A549 (cell line): ENCODE data around the gene RPL37. TPM values are rescaled to one million over a fixed set of nuclear protein-coding genes. Genes with fewer than 3 reads are reported as not detected.
A peak's percentile ranks its signal among the peaks of the same experiment; 100 is the strongest.

Source experiments
- ATAC-seq, 2 experiments: fragments of 200-7000 bp in 1 of 2; fragments of >200 bp in 1 of 2; cut with Nextera tagmentation in 1 of 2; cut with Tn5 transposase in 1 of 2; 3 replicates each; pipeline versions ENCODE4 v1.8.0 to v1.9.1; 2018 to 2020; ENCODE audit warnings: mild to moderate bottlenecking in 1 of 2, moderate library complexity in 1 of 2
- CTCF ChIA-PET: fragments of 300-600 bp; sonication (Branson Sonifier 250); formaldehyde crosslinking; extraction: SDS; loops from one replicate; lab custom pipeline; 2021; ENCODE audit warnings: antibody characterized with exemption, inconsistent platforms; lab: Yijun Ruan, JAX
- POLR2A ChIA-PET: fragments of 350-600 bp; formaldehyde crosslinking; extraction: SDS; loops from one replicate; lab custom pipeline; 2021; ENCODE audit warnings: antibody characterized with exemption, inconsistent platforms; lab: Yijun Ruan, JAX
- DNase-seq, 2 experiments: peaks; one replicate each; pipeline versions ENCODE4 v3.0.0 to v3.0.0-alpha.2; 2011 to 2016; ENCODE audit warnings: low read depth in 1 of 2, low spot score in 1 of 2
- FAIRE-seq: peaks from 2 replicates; lab custom pipeline; 2011; peaks lifted over from hg19 to GRCh38; lab: Jason Lieb, UNC
- H3K27ac ChIP-seq, 2 experiments: fragments of >200 bp; sonication (Bioruptor Twin); formaldehyde crosslinking; 3 replicates each; pipeline ENCODE4 v1.5.1; 2016 to 2017
- H3K4me1 ChIP-seq: fragments of >200 bp; sonication (Bioruptor Twin); formaldehyde crosslinking; 3 replicates; pipeline ENCODE4 v1.6.1; 2016
- H3K4me2 ChIP-seq: fragments of >200 bp; sonication (Bioruptor Twin); formaldehyde crosslinking; 3 replicates; pipeline ENCODE4 v1.6.1; 2016
- H3K4me3 ChIP-seq: fragments of >200 bp; sonication (Bioruptor Twin); formaldehyde crosslinking; 3 replicates; pipeline ENCODE4 v1.5.1; 2016
- H3K9me3 ChIP-seq: fragments of >200 bp; sonication (Bioruptor Twin); formaldehyde crosslinking; 3 replicates; pipeline ENCODE4 v1.6.1; 2016
- CBX2 ChIP-seq: fragments of 200-600 bp; sonication (generic); IDR thresholded peaks from 2 replicates; pipeline ENCODE4 v1.6.1; 2016; ENCODE audit warnings: low read depth, mild to moderate bottlenecking, borderline replicate concordance
- CBX8 ChIP-seq: fragments of 200-600 bp; sonication (generic); IDR thresholded peaks from 2 replicates; pipeline ENCODE4 v1.6.1; 2016
- CEBPB ChIP-seq, 2 experiments: fragments of >200 bp in 1 of 2; sonication (Bioruptor Twin) in 1 of 2; formaldehyde crosslinking in 1 of 2; IDR thresholded peaks; 2 replicates each; pipeline ENCODE4 v1.6.1; 2012 to 2016
- CHD2 ChIP-seq: fragments of 150-350 bp; IDR thresholded peaks from 2 replicates; pipeline ENCODE4 v1.6.1; 2014; ENCODE audit warnings: low read length; ENCODE audit not compliant: partially characterized antibody
- CHD4 ChIP-seq: fragments of 200-600 bp; sonication (generic); IDR thresholded peaks from 2 replicates; pipeline ENCODE4 v1.6.1; 2016; ENCODE audit warnings: antibody characterized with exemption, mild to moderate bottlenecking, borderline replicate concordance
- E2F6 ChIP-seq: IDR thresholded peaks from 2 replicates; pipeline ENCODE4 v1.6.1; 2012; ENCODE audit warnings: low read depth, borderline replicate concordance
- EHF ChIP-seq: fragments of 250-450 bp; sonication (Bioruptor Pico); IDR thresholded peaks from 2 replicates; pipeline ENCODE4 v1.5.0; 2020; ENCODE audit warnings: mild to moderate bottlenecking
- EP300 ChIP-seq, 2 experiments: fragments of >200 bp; sonication (Bioruptor Twin); formaldehyde crosslinking; IDR thresholded peaks; 2 replicates in 1 of 2; 3 replicates in 1 of 2; pipeline ENCODE4 v1.6.1; 2016 to 2017
- FOSB ChIP-seq: fragments of 250-450 bp; sonication (Bioruptor Pico); IDR thresholded peaks from 2 replicates; pipeline ENCODE4 v1.5.0; 2020; ENCODE audit warnings: mild to moderate bottlenecking, moderate library complexity
- FOSL2 ChIP-seq, 2 experiments: fragments of 450-650 bp in 1 of 2; fragments of >200 bp in 1 of 2; sonication (Bioruptor Twin) in 1 of 2; formaldehyde crosslinking; IDR thresholded peaks; 2 replicates each; pipeline versions ENCODE4 v1.5.0 to v1.6.1; 2016 to 2020; ENCODE audit warnings: mild to moderate bottlenecking in 1 of 2, moderate library complexity in 1 of 2
- FOXS1 ChIP-seq: fragments of 250-450 bp; sonication (Bioruptor Pico); IDR thresholded peaks from 2 replicates; pipeline ENCODE4 v1.5.0; 2020; ENCODE audit warnings: mild to moderate bottlenecking, moderate library complexity
- GATA3 ChIP-seq: IDR thresholded peaks from 2 replicates; pipeline ENCODE4 v1.6.1; 2012; ENCODE audit warnings: borderline replicate concordance
- HEYL ChIP-seq: fragments of 250-450 bp; sonication (Bioruptor Pico); IDR thresholded peaks from 2 replicates; pipeline ENCODE4 v1.8.0; 2021; ENCODE audit warnings: mild to moderate bottlenecking, moderate library complexity
- JUNB ChIP-seq: fragments of >200 bp; sonication (Bioruptor Twin); formaldehyde crosslinking; IDR thresholded peaks from 2 replicates; pipeline ENCODE4 v1.6.1; 2016
- KDM5A ChIP-seq: fragments of 200-600 bp; sonication (generic); IDR thresholded peaks from 2 replicates; pipeline ENCODE4 v1.6.1; 2016; ENCODE audit warnings: antibody characterized with exemption, mild to moderate bottlenecking
- MAFK ChIP-seq: fragments of 450-650 bp; IDR thresholded peaks from 2 replicates; pipeline ENCODE4 v1.6.1; 2014; ENCODE audit not compliant: partially characterized antibody
- NFE2L2 ChIP-seq: fragments of 150-350 bp; conservative IDR thresholded peaks from 2 replicates; pipeline ENCODE4 v1.6.1; 2014; ENCODE audit warnings: low read length
- NPAS2 ChIP-seq: fragments of 250-450 bp; sonication (Bioruptor Pico); IDR thresholded peaks from 2 replicates; pipeline ENCODE4 v1.8.0; 2022; ENCODE audit warnings: mild to moderate bottlenecking, moderate library complexity, borderline replicate concordance
- RARB ChIP-seq: fragments of 250-450 bp; sonication (Bioruptor Pico); IDR thresholded peaks from 2 replicates; pipeline ENCODE4 v1.8.0; 2021; ENCODE audit warnings: mild to moderate bottlenecking, moderate library complexity
- RCOR1 ChIP-seq: fragments of 150-350 bp; IDR thresholded peaks from 2 replicates; pipeline ENCODE4 v1.6.1; 2014; ENCODE audit warnings: antibody characterized with exemption, low read length, low read depth
- RFX5 ChIP-seq: fragments of 450-650 bp; IDR thresholded peaks from 2 replicates; pipeline ENCODE4 v1.7.1; 2014; ENCODE audit warnings: antibody characterized with exemption, mild to moderate bottlenecking, moderate library complexity
- SMC3 ChIP-seq: fragments of >200 bp; sonication (Bioruptor Twin); formaldehyde crosslinking; IDR thresholded peaks from 3 replicates; pipeline ENCODE4 v1.6.1; 2018; ENCODE audit warnings: inconsistent platforms
- TFCP2L1 ChIP-seq: fragments of 250-450 bp; sonication (Bioruptor Pico); IDR thresholded peaks from 2 replicates; pipeline ENCODE4 v1.5.0; 2021; ENCODE audit warnings: mild to moderate bottlenecking
- ZSCAN20 ChIP-seq: fragments of 250-450 bp; sonication (Bioruptor Pico); IDR thresholded peaks from 2 replicates; pipeline ENCODE4 v1.8.0; 2022; ENCODE audit warnings: mild to moderate bottlenecking, moderate library complexity
- WGBS: methylation state at CpG from one replicate; pipeline ENCODE4 v1.1.6; 2017; ENCODE audit errors: missing lambda C conversion rate; 5-methylcytosine and 5-hydroxymethylcytosine counted together
- polyA plus RNA-seq, 4 experiments: library from polyadenylated mRNA; depleted of rRNA in 3 of 4; stranded (reverse); fragments of >200 nt; fragmentation: RNase III in 1 of 4; extraction: RNeasy Plus Mini Kit Qiagen cat#74134 plus additional on column Dnase treatment in 1 of 4; gene quantifications; 2 replicates in 3 of 4; 3 replicates in 1 of 4; pipeline ENCODE4 v1.2.3, GENCODE V29; 2011 to 2017
- TF ChIP-seq, protein P1 (sequence below): IDR thresholded peaks from 2 replicates; pipeline ENCODE4 v1.6.1; 2012
- TF ChIP-seq, protein P2 (sequence below): fragments of >200 bp; sonication (Bioruptor Twin); formaldehyde crosslinking; IDR thresholded peaks from 3 replicates; pipeline ENCODE4 v1.6.1; 2016
- TF ChIP-seq, protein P3 (sequence below): fragments of 150-350 bp; IDR thresholded peaks from 2 replicates; pipeline ENCODE4 v1.6.1; 2014; ENCODE audit warnings: low read depth, mild to moderate bottlenecking, low read length
- TF ChIP-seq, protein P4 (sequence below): IDR thresholded peaks from 2 replicates; pipeline ENCODE4 v1.6.1; 2012
- TF ChIP-seq, protein P5 (sequence below): fragments of 250-450 bp; sonication (Bioruptor Pico); IDR thresholded peaks from 2 replicates; pipeline ENCODE4 v1.5.0; 2020; ENCODE audit warnings: low read depth, mild to moderate bottlenecking, moderate library complexity

RPL37 gene
- polyA plus RNA-seq, 2 of the 4 experiments (the other 2 are of a cell fraction), result 2,762 to 4,402 TPM

- DNase-seq, result no peak
- 78% methylated on average over 5 of the region's 5 CpGs for WGBS
- peaks cover 66% of the 10 kb centered on the region for H3K4me1 ChIP-seq
- no peak overlapping the region for H3K27ac ChIP-seq
- ChIA-PET CTCF (interaction anchor here (1.0 to 1.7 kb wide), 2 partner anchors 9 to 18 kb away, joined by 3 read pairs; partner anchors contain the start of gene PRKAA1), POLR2A (no interaction called here)
- TF ChIP-seq MAFK (peak; percentile 69), CHD4 (no peak), JUNB (no peak), NPAS2 (no peak), RFX5 (no peak), CBX2 (no peak), GATA3 (no peak), FOSB (CRISPR knock-in tag) (no peak), EP300 (IDR thresholded peaks at IDR 0.05) (no peak)
- no peak overlapping the region for H3K4me3 ChIP-seq
- ATAC-seq, result no peak
- no peak for FAIRE-seq
- no peak overlapping the region for H3K4me2 ChIP-seq
- H3K9me3 ChIP-seq, result no peaks in the 10 kb centered on the region
Observed at GRCh38 chr5:40780199-40780598, 54.8 kb downstream of the RPL37 start.

DNA sequence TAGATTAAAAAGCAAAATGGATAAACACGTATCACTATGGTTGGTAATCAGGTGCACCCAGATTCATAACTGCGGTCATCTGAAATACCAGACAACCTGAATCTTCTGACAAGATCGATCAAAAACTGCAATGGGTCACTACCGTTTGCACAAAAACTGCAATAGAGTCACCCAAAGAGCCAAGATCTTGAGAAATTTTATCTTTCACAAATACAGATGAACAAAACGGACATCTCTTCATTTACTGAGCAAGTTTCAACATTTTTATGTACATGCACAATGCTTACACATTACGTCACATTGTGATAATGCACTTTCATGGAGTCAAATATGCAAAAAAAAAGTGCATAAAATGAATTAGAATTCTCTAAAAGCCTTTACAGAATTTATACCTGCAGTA, 55.5 kb downstream of the RPL37 start:
- 89% methylated on average over 6 of the region's 6 CpGs for WGBS
- POLR2A ChIA-PET, result no interaction called here
- no peak for ATAC-seq
- TF ChIP-seq, protein P1, sequence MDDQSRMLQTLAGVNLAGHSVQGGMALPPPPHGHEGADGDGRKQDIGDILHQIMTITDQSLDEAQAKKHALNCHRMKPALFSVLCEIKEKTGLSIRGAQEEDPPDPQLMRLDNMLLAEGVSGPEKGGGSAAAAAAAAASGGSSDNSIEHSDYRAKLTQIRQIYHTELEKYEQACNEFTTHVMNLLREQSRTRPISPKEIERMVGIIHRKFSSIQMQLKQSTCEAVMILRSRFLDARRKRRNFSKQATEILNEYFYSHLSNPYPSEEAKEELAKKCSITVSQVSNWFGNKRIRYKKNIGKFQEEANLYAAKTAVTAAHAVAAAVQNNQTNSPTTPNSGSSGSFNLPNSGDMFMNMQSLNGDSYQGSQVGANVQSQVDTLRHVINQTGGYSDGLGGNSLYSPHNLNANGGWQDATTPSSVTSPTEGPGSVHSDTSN, result no peak
- TF ChIP-seq NFE2L2, result no peak
- no peak for TF ChIP-seq EHF (CRISPR knock-in tag)
- TF ChIP-seq FOXS1 (CRISPR knock-in tag), result no peak
- no peak for TF ChIP-seq E2F6
- TF ChIP-seq ZSCAN20 (CRISPR knock-in tag), result no peak
- no peak for TF ChIP-seq JUNB
- TF ChIP-seq CEBPB (IDR thresholded peaks at IDR 0.05), result no peak
- no peak for TF ChIP-seq SMC3
- TF ChIP-seq CBX8, result no peak
- TF ChIP-seq, all 56 proteins: peak for 0
- peaks cover 65% of the 10 kb centered on the region for H3K4me1 ChIP-seq
- no peak overlapping the region for H3K27ac ChIP-seq
- no peak overlapping the region for H3K4me3 ChIP-seq
- CTCF ChIA-PET, result interaction anchor here (1.0 kb wide), 1 partner anchor 19 kb away, joined by 3 read pairs; the partner anchor contains the start of gene PRKAA1
- H3K4me2 ChIP-seq, result no peak overlapping the region
- no peak for DNase-seq
- H3K9me3 ChIP-seq, result no peaks in the 10 kb centered on the region
- FAIRE-seq, result no peak

DNA sequence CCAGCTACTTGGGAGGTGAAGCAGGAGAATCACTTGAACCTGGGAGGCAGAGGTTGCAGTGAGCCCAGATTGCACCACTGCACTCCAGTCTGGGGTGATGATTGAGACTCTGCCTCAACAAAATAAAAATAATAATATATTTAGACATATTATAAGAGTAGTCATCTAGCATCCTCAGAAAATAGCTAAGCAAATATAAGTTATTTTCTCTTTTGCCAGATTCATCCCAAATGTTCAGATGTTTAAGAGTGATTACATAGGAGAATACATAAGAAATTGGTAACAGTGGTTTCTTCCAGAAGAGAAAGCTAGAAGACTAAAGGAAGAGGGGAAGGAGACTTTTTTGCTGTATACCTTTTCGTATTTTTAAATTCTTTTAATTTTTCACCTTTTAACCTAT, 56.9 kb downstream of the RPL37 start:
- ATAC-seq (no peak), FAIRE-seq (no peak)

More for the DNA sequence above, 56.9 kb downstream of the RPL37 start:
- no peaks in the 10 kb centered on the region for H3K9me3 ChIP-seq
- WGBS, result 88% methylated on average over 1 of the region's 1 CpG
- DNase-seq, result no peak
- no peak for TF ChIP-seq KDM5A
- TF ChIP-seq, protein P2, sequence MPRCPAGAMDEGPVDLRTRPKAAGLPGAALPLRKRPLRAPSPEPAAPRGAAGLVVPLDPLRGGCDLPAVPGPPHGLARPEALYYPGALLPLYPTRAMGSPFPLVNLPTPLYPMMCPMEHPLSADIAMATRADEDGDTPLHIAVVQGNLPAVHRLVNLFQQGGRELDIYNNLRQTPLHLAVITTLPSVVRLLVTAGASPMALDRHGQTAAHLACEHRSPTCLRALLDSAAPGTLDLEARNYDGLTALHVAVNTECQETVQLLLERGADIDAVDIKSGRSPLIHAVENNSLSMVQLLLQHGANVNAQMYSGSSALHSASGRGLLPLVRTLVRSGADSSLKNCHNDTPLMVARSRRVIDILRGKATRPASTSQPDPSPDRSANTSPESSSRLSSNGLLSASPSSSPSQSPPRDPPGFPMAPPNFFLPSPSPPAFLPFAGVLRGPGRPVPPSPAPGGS, result no peak
- TF ChIP-seq CBX2, result no peak
- TF ChIP-seq FOSL2 (IDR thresholded peaks at IDR 0.05), result no peak
- no peak for TF ChIP-seq FOSL2 (CRISPR knock-in tag; IDR thresholded peaks at IDR 0.05)
- no peak for TF ChIP-seq NFE2L2
- TF ChIP-seq, protein P3, sequence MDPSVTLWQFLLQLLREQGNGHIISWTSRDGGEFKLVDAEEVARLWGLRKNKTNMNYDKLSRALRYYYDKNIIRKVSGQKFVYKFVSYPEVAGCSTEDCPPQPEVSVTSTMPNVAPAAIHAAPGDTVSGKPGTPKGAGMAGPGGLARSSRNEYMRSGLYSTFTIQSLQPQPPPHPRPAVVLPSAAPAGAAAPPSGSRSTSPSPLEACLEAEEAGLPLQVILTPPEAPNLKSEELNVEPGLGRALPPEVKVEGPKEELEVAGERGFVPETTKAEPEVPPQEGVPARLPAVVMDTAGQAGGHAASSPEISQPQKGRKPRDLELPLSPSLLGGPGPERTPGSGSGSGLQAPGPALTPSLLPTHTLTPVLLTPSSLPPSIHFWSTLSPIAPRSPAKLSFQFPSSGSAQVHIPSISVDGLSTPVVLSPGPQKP, result no peak
- TF ChIP-seq, protein P4, sequence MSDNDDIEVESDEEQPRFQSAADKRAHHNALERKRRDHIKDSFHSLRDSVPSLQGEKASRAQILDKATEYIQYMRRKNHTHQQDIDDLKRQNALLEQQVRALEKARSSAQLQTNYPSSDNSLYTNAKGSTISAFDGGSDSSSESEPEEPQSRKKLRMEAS, result no peak
- TF ChIP-seq RARB (CRISPR knock-in tag), result no peak
- no peak for TF ChIP-seq MAFK
- TF ChIP-seq, protein P5, sequence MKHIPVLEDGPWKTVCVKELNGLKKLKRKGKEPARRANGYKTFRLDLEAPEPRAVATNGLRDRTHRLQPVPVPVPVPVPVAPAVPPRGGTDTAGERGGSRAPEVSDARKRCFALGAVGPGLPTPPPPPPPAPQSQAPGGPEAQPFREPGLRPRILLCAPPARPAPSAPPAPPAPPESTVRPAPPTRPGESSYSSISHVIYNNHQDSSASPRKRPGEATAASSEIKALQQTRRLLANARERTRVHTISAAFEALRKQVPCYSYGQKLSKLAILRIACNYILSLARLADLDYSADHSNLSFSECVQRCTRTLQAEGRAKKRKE, result no peak
- no peak for TF ChIP-seq HEYL (CRISPR knock-in tag)
- TF ChIP-seq RCOR1, result no peak
- TF ChIP-seq CHD2, result no peak
- TF ChIP-seq JUNB, result no peak
- TF ChIP-seq TFCP2L1, result no peak
- TF ChIP-seq ZSCAN20 (CRISPR knock-in tag), result no peak
- TF ChIP-seq E2F6, result no peak
- CTCF ChIA-PET, result no interaction called here
- peaks cover 52% of the 10 kb centered on the region for H3K4me1 ChIP-seq
- H3K4me2 ChIP-seq, result no peak overlapping the region
- H3K27ac ChIP-seq, result no peak overlapping the region
- POLR2A ChIA-PET, result no interaction called here
- H3K4me3 ChIP-seq, result no peak overlapping the region
